ENCODE data around the gene PLAAT1. TPM values are rescaled to one million over a fixed set of nuclear protein-coding genes. Genes with fewer than 3 reads are reported as not detected.

Gene PLAAT1
- total RNA-seq (1 to 10 TPM in 1 of 5 donors, not detected in 4; 5.8 TPM), polyA plus RNA-seq (1 to 10 TPM in 1 of 3 donors, under 1 TPM in 1, not detected in 1; 1.00 to 1.6 TPM)
- long read RNA-seq, donor 1: 0 reads
- long read RNA-seq, donor 2: 0 reads
- long read RNA-seq, donor 3: 0 reads
- long read RNA-seq, donor 4: 0 reads
- long read RNA-seq, donor 5, partial matches to known transcripts: 0 of 1 reads
- long read RNA-seq, donor 5, other reads (novel, unspliced or antisense): 0 of 1 reads
- long read RNA-seq, donor 6: 0 reads
- long read RNA-seq, donor 7, partial matches to known transcripts: 0 of 2 reads
- long read RNA-seq, donor 7, other reads (novel, unspliced or antisense): 0 of 2 reads
- long read RNA-seq, donor 8: 0 reads
- long read RNA-seq, donor 9: 0 reads
- long read RNA-seq, donor 10: 0 reads

GRCh38 chr3:193240850-193241706 is at the start of gene PLAAT1:
Gene PLAAT1, plus strand, starts transcription at chr3:193241222. Its CDS starts 14,429 bp downstream, at chr3:193255651.
- DNase-seq: peak; percentile 75 to 93
- H3K36me3 ChIP-seq: no peaks in the 10 kb centered on the region
- TF ChIP-seq POLR2A (IDR thresholded peaks at IDR 0.05) (no peak), POLR2AphosphoS5 (IDR thresholded peaks at IDR 0.05) (peak in 1 of 3 donors; percentile 10)
- 1 to 3% (median 3%) methylated on average over 18 to 89 of the region's 93 CpGs for WGBS, 5 donors
- peaks cover 0 to 23% (median 9%) of the 10 kb centered on the region in 3 donors for H3K27me3 ChIP-seq
- H3K27ac ChIP-seq: peak within 1 kb of the TSS in 3 of 5 donors; percentile 4 to 83 (median 79)
- H3K4me1 ChIP-seq: peaks cover 5 to 16% (median 14%) of the 10 kb centered on the region in 4 donors
- intact Hi-C loops (cut with DNase I; ENCODE audit: low total_unique reads): no loop called here
- peak within 1 kb of the TSS; percentile 45 to 58 (median 55) for H3K4me3 ChIP-seq
- H3K9me3 ChIP-seq: no peaks in the 10 kb centered on the region

- TF ChIP-seq POLR2AphosphoS5 (IDR thresholded peaks at IDR 0.05) (no peak), EP300 (IDR thresholded peaks at IDR 0.05) (no peak), POLR2A (IDR thresholded peaks at IDR 0.05) (no peak), CTCF (IDR thresholded peaks at IDR 0.05) (no peak)
- Histone ChIP-seq H3K4me3 (no peak overlapping the region), H3K27ac (no peak overlapping the region), H3K27me3 (no peaks in the 10 kb centered on the region), H3K4me1 (no peaks in the 10 kb centered on the region), H3K36me3 (no peaks in the 10 kb centered on the region), H3K9me3 (no peaks in the 10 kb centered on the region)
- DNase-seq: peak in 1 of 2 donors; percentile 24
- intact Hi-C loops (cut with DNase I; ENCODE audit: low total_unique reads): no loop called here
- 31 to 45% (median 44%) methylated on average over 3 of the region's 3 CpGs for WGBS, 5 donors
These were observed 46.7 kb upstream of the PLAAT1 start for GRCh38 chr3:193194371-193194770.

- no peak for TF ChIP-seq POLR2AphosphoS5 (IDR thresholded peaks at IDR 0.05)
- no peak for TF ChIP-seq POLR2A (IDR thresholded peaks at IDR 0.05)
- no peak for TF ChIP-seq EP300 (IDR thresholded peaks at IDR 0.05)
- TF ChIP-seq CTCF (IDR thresholded peaks at IDR 0.05): no peak
- Histone ChIP-seq H3K4me3 (no peak overlapping the region), H3K9me3 (no peaks in the 10 kb centered on the region), H3K4me1 (no peaks in the 10 kb centered on the region), H3K27me3 (no peaks in the 10 kb centered on the region), H3K36me3 (no peaks in the 10 kb centered on the region), H3K27ac (no peak overlapping the region)
- no peak for DNase-seq
- 68 to 81% (median 74%) methylated on average over 2 of the region's 2 CpGs for WGBS, 5 donors
- intact Hi-C loops (cut with DNase I; ENCODE audit: low total_unique reads): no loop called here
These were observed 44.3 kb upstream of the PLAAT1 start for GRCh38 chr3:193196746-193197145.

- no peaks in the 10 kb centered on the region for H3K27me3 ChIP-seq
- no peak overlapping the region for H3K27ac ChIP-seq
- WGBS, 5 donors: 8 to 24% (median 18%) methylated on average over 5 of the region's 5 CpGs
- peaks cover 0 to 12% (median 3%) of the 10 kb centered on the region in 4 donors for H3K4me1 ChIP-seq
- H3K36me3 ChIP-seq: no peaks in the 10 kb centered on the region
- H3K4me3 ChIP-seq: no peak overlapping the region
- no peak for DNase-seq
- TF ChIP-seq POLR2A (IDR thresholded peaks at IDR 0.05) (no peak), POLR2AphosphoS5 (IDR thresholded peaks at IDR 0.05) (no peak), EP300 (IDR thresholded peaks at IDR 0.05) (no peak), CTCF (IDR thresholded peaks at IDR 0.05) (no peak)
- intact Hi-C loops (cut with DNase I; ENCODE audit: low total_unique reads): no loop called here
- H3K9me3 ChIP-seq: no peaks in the 10 kb centered on the region
These were observed 33.4 kb upstream of the PLAAT1 start for GRCh38 chr3:193207290-193208273.

All from stomach (tissue), 19 donors.